ENCODE results near the gene FNBP1.

Gene FNBP1

DNA sequence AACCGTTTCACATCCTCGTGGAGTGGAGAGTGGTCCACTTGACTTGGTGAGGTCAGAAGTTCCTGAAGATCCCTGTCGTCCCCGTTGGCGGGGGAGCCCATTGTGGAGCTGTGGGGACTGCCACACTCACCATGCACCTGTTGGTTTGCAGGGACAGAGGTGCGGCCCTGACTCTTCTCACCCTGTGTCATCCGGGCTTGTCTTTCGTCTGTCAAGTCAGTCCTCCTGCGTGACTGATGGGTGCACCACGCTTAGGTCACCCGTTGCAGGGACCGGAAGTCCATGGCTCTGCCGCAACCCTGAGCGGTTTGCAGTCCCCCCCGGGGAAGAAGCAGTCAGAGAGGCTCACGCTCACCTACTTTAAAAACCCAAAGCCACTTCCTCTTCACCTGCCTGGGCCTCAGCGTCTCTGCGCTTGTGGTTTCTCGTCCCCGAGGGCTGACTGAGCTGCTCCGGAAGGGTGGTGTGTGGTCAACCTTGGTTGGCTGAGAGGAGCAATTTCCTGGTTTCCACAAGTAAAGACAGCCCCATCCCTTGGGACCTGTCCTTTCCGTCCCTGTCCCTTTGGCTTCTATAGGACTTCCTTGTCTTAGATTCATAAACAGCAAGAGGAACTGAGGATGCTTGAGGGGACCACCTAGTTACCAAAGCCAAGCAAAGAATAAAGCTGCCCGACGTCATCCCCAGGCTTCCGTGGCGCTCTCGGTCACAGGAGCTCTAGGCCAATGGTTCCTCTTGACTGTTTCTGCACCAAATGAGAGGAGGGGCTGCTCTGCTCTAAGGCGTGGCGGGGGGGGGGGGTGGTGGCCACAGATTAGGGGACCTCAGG is 154.5 kb downstream of the FNBP1 start:
- no peak for FAIRE-seq

DNA sequence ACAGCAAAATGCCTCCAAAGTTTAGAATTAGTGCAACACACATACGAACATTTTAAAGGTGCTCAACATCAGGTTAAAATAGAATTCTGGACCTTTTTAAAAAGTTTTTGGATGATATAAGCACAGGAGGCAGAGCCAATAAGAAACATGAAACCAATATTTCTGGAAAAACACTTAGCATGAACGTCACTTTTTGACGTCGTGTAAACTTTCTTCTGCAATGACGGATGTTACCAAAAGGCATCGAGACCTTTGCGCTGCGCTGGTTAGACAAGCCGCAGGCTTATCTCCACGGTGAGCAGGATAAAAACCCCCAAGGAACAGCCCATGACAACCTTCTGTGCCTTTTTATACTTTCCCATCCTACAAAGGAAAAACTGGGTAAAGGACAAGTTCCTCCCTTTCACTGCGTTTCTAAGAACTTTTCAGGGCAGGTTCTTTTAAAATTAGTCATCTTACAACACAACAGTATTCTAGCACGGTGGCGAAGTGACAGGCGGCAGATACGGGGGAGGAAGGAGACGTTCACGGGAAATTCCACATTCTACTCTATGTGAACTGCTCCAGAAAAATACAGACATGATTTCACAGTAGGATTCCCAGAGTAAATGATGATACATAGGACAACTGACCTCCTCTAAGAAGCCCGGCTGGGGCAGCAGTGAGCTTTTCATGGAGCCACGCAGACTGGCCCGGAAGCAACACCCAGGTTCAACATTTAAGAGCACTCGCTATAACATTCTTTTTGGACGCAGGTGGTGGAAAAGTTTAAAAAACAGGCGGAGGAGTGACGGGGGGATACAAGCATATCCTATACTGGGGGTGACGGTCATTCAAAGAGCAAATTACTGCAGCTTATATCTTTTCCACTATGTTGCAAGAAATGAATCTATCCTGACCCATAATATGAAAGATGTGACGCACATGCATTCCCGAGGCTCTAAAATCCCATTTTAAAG is 155.4 kb downstream of the FNBP1 start:
- FAIRE-seq, result no peak

GRCh38 chr9:129886226-129887174 is 156.5 kb downstream of the FNBP1 start:
- FAIRE-seq, result no peak

- no peak for FAIRE-seq
Observed at GRCh38 chr9:129885670-129886106, 157.3 kb downstream of the FNBP1 start.

DNA sequence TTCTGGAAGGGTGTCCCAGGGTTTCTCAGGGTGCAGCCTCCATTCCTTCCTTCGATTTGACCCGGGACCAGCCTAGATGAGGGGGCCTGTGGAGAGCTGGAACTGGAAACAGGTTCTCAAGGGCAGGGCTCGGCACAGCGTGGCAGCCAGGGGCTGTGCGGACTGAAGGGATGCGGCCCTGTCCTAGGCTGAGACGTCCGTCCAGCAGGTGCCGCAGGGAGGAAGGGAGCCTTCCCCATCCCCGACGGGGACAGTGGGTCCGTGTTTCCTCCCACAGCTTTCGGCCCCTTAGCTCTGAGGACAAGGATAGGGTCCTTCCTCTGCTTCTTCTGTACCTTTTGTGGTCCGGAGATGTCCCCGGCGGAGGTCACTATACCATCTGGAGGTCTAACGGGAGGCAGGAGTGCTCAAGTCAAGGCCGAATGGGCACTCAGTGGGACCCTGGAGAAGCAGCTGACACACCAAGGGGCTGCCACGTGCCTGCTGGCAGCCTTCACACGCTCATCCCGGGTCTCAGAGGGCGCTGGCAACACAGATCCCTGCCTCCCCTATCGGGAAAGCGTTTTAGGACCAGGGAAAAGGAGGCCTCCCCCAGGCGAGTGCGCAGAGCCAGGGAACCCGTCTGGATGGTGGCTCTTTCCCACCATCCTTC is 157.8 kb downstream of the FNBP1 start:
- FAIRE-seq, result no peak

DNA sequence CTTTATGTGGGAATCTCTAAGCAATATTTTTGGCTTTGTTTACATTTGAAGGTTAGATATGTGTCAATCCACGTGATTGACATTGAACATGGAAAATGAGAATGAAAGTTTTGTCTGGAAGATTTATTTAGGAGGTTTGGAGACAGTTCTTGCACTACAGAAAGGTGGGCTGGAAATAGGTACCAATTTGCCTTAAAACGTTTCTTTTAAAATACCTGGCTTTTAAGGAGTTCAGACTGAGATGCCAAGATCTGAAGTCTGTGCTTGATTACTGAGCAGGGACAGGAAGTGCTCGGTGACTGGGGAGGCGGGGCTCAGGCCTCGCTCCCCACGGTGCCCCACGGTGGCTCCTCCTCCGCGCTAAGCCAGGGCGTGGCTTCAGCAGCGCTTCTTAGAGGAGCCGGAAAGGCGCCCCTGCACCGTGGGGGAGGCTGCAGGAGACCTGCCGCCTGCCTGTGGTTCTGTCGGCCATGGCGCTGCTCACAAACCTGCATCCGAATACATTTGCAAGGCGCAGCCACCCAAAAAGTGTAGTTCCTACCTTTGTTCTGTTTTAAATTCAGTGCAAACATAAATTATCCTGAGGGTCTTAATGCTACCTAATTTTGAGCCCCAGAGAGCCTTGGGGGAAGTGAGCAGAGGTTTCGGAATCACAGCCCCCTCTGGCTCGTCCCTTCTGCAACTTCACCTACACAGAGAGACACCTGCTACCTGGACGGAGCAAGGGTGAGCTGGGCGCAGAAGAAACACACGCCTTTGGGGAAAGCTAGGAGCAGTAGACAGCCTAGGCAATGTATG is 158.6 kb downstream of the FNBP1 start:
- FAIRE-seq, result no peak

GRCh38 chr9:129881547-129882324 is 161.3 kb downstream of the FNBP1 start:
- FAIRE-seq, result no peak

GRCh38 chr9:129880654-129881546 is 162.1 kb downstream of the FNBP1 start:
- FAIRE-seq, result no peak

DNA sequence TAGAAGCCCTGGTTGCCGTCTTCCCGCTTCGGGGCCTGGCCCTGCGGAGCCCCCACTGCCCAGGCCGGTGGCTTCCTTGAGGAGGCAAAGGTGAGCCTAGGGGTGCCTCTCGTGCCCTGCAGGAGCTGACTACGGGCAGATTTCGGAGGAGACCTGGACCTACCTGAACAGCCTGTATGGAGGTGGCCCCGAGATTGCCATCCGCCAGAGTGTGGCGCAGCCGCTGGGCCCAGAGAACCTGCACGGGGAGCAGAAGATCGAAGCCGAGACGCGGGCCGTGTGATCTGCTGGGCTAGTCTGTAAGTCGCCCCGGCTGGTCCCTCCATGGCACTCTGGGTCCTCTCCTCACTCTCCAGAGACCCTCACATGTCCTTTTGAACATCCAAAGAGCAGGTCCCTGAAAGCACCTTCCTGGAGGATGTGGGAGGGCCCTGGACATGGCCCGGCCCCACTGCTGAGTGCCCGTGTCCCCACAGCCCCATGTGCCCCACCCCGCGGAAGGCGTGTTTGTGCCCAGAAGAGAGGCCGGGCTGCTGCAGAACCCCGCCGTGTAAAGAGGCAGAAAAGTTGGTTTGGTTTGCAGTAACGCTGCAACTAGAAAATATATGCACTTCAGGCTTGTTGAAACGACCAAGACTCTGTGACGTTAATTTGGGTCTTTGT is 162.9 kb downstream of the FNBP1 start:
- no peak for FAIRE-seq

- FAIRE-seq, result no peak
Observed at GRCh38 chr9:129879103-129879699, 163.8 kb downstream of the FNBP1 start.

DNA sequence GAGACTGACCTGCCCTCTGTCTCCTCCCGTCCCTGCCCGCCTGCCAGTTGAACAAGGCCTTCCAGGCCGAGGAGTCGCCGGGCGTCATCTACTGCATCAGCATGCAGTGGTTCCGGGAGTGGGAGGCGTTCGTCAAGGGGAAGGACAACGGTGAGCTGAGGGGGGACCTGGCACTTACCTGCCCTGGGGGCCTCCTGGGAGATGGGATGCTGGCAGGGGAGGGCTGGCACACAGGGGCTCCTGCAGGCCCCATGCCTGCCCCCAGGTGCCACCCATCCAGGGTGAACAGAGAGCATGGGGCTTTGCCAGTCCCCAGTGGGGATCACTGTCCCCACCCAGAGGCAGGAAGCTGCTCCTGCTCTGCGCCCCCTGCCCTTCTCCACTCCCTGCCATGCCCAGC is 164.7 kb downstream of the FNBP1 start:
- FAIRE-seq, result no peak

GRCh38 chr9:129876815-129877214 is 166.2 kb downstream of the FNBP1 start:
- no peak for FAIRE-seq

- no peak for FAIRE-seq
Observed at GRCh38 chr9:129875687-129876395, 167.1 kb downstream of the FNBP1 start.

DNA sequence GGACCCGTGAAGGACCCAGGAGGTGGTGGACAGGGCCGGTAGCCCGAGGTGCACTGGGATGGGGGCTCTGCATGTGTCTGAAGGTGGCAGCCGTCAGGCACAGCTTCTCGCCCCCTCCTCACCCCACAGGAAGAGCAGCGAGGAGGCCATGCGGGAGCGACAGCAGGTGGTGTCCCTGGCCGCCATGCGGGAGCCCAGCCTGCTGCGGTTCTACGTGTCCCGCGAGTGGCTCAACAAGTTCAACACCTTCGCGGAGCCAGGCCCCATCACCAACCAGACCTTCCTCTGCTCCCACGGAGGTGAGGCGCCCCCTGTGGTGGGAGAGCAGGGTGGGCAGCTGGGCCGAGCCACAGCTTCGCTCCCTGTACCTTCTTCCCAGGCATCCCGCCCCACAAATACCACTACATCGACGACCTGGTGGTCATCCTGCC is 167.8 kb downstream of the FNBP1 start:
- no peak for FAIRE-seq

DNA sequence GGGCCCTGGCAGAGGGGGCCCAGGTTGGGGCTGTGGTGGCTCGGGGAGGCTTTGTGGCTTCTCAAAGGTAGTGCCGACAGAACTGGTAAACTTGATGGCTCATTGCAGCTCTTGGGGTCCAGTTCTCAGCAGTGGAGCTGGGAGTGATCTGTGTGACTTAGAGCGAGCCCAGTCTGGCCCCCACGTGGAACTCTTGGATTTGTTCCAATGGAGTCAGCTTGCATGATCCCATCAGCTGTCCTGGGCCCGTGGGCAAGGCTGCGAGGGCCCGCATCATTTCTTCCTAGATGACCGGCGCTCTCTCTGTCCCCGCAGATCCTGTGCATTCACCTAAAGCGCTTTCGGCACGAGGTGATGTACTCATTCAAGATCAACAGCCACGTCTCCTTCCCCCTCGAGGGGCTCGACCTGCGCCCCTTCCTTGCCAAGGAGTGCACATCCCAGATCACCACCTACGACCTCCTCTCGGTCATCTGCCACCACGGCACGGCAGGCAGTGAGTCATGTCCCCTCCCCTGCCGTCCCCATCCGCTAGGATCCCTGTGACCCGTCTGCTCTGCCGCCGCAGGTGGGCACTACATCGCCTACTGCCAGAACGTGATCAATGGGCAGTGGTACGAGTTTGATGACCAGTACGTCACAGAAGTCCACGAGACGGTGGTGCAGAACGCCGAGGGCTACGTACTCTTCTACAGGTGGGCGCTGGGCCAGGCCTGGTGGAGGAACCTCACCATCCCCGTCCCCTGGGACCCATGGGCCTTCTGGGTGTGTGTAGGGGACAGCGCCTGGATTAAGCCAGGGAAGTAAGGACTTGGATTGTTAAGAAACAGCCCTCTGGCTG is 168.5 kb downstream of the FNBP1 start:
- no peak for FAIRE-seq

DNA sequence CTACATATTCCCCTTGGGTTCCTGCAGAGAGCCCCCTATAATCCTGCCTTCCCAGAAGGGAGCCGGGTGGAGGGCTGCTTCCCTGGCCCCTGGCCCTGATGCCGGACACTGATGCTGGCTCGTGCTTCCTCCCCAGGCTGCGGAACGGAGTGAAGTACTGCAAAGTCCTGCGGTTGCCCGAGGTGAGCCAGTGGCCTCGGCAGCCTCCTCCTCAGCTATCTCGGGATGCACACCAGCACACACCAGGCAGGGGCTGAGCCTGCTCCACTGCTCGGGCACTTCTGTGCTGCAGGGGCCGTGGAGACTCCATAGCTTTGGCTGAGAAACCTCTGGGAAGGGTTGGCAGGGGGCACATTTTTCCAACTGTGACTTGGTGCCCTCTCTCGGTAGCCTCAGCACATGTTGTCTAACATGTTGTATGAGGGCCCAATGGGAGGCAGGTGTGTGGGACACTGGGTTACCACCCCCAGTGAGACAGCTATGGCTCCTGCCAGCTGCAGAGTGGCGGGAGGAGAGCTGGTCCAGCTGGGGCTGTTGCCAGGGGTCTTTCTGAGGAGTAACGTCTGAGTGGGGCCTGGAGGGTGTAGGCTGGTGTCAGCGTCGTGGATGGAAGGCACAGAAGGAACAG is 169.3 kb downstream of the FNBP1 start:
- FAIRE-seq, result no peak

Data from endometrium (tissue), 2 donors.